ENCODE results near the gene DCC.

DCC gene

GRCh38 chr18:53442415-53442783 is 1102.4 kb downstream of the DCC start:
- Histone ChIP-seq H3K79me2 (ENCODE audit: low read length) (no peaks in the 10 kb centered on the region), H3K36me3 (replicated peaks; ENCODE audit: insufficient read depth, low read length) (no peaks in the 10 kb centered on the region)

GRCh38 chr18:53443336-53443735 is 1103.3 kb downstream of the DCC start:
- Histone ChIP-seq H3K79me2 (ENCODE audit: low read length) (no peaks in the 10 kb centered on the region), H3K9ac (ENCODE audit: low read length) (no peak overlapping the region), H3K27me3 (replicated peaks; ENCODE audit: insufficient read depth, low read length) (no peaks in the 10 kb centered on the region), H2AFZ (ENCODE audit: low read length) (no peak overlapping the region), H4K20me1 (ENCODE audit: insufficient read depth, low read length) (no peaks in the 10 kb centered on the region), H3K36me3 (replicated peaks; ENCODE audit: insufficient read depth, low read length) (no peaks in the 10 kb centered on the region), H3K9me2 (replicated peaks; ENCODE audit: insufficient read depth, low read length) (no peaks in the 10 kb centered on the region), H3F3A (ENCODE audit: insufficient read depth, low read length) (no peaks in the 10 kb centered on the region), H3K4me3 (ENCODE audit: low read length) (no peak overlapping the region), H3K4me1 (ENCODE audit: low read length) (no peaks in the 10 kb centered on the region), H3K9me3 (replicated peaks; ENCODE audit: insufficient read depth, low read length) (no peaks in the 10 kb centered on the region), H3K4me2 (ENCODE audit: low read depth, low read length) (no peak overlapping the region), H3K27ac (ENCODE audit: low read length) (no peak overlapping the region)
- TF ChIP-seq EZH2 (optimal IDR thresholded peaks at IDR 0.05; ENCODE audit: low read depth, low read length) (no peak), EZH2phosphoT487 (IDR thresholded peaks at IDR 0.05; ENCODE audit: low read length) (no peak)
- no peak for DNase-seq

More at GRCh38 chr18:53442415-53442783, 1102.4 kb downstream of the DCC start:
- Histone ChIP-seq H3K9me2 (replicated peaks; ENCODE audit: insufficient read depth, low read length) (no peaks in the 10 kb centered on the region), H3K4me2 (ENCODE audit: low read depth, low read length) (no peak overlapping the region), H3K9ac (ENCODE audit: low read length) (no peak overlapping the region), H3K4me1 (ENCODE audit: low read length) (no peaks in the 10 kb centered on the region), H3K9me3 (replicated peaks; ENCODE audit: insufficient read depth, low read length) (no peaks in the 10 kb centered on the region), H3K4me3 (ENCODE audit: low read length) (no peak overlapping the region), H3F3A (ENCODE audit: insufficient read depth, low read length) (no peaks in the 10 kb centered on the region), H4K20me1 (ENCODE audit: insufficient read depth, low read length) (no peaks in the 10 kb centered on the region), H3K27ac (ENCODE audit: low read length) (no peak overlapping the region), H3K27me3 (replicated peaks; ENCODE audit: insufficient read depth, low read length) (no peaks in the 10 kb centered on the region), H2AFZ (ENCODE audit: low read length) (no peak overlapping the region)
- no peak for DNase-seq
- TF ChIP-seq CTCF (IDR thresholded peaks at IDR 0.05; ENCODE audit: low read length) (no peak), EZH2phosphoT487 (IDR thresholded peaks at IDR 0.05; ENCODE audit: low read length) (no peak), EZH2 (optimal IDR thresholded peaks at IDR 0.05; ENCODE audit: low read depth, low read length) (no peak)

GRCh38 chr18:53443831-53444230 is 1103.8 kb downstream of the DCC start:
- no peak for TF ChIP-seq EZH2phosphoT487 (IDR thresholded peaks at IDR 0.05; ENCODE audit: low read length)
- TF ChIP-seq EZH2 (optimal IDR thresholded peaks at IDR 0.05; ENCODE audit: low read depth, low read length) = no peak
- no peak for TF ChIP-seq CTCF (IDR thresholded peaks at IDR 0.05; ENCODE audit: low read length)
- Histone ChIP-seq H3K9me2 (replicated peaks; ENCODE audit: insufficient read depth, low read length) (no peaks in the 10 kb centered on the region), H4K20me1 (ENCODE audit: insufficient read depth, low read length) (no peaks in the 10 kb centered on the region), H3K9ac (ENCODE audit: low read length) (no peak overlapping the region), H3K4me3 (ENCODE audit: low read length) (no peak overlapping the region), H3K36me3 (replicated peaks; ENCODE audit: insufficient read depth, low read length) (no peaks in the 10 kb centered on the region), H2AFZ (ENCODE audit: low read length) (no peak overlapping the region), H3K79me2 (ENCODE audit: low read length) (no peaks in the 10 kb centered on the region), H3K27ac (ENCODE audit: low read length) (no peak overlapping the region), H3F3A (ENCODE audit: insufficient read depth, low read length) (no peaks in the 10 kb centered on the region), H3K9me3 (replicated peaks; ENCODE audit: insufficient read depth, low read length) (no peaks in the 10 kb centered on the region), H3K4me2 (ENCODE audit: low read depth, low read length) (no peak overlapping the region), H3K27me3 (replicated peaks; ENCODE audit: insufficient read depth, low read length) (no peaks in the 10 kb centered on the region), H3K4me1 (ENCODE audit: low read length) (no peaks in the 10 kb centered on the region)
- DNase-seq = no peak

- no peaks in the 10 kb centered on the region for H3K9me2 ChIP-seq (replicated peaks; ENCODE audit: insufficient read depth, low read length)
- no peak for TF ChIP-seq CTCF (IDR thresholded peaks at IDR 0.05; ENCODE audit: low read length)
- TF ChIP-seq EZH2 (optimal IDR thresholded peaks at IDR 0.05; ENCODE audit: low read depth, low read length) = no peak
- no peak for TF ChIP-seq EZH2phosphoT487 (IDR thresholded peaks at IDR 0.05; ENCODE audit: low read length)
- H3K27me3 ChIP-seq (replicated peaks; ENCODE audit: insufficient read depth, low read length) = no peaks in the 10 kb centered on the region
- H3K4me2 ChIP-seq (ENCODE audit: low read depth, low read length) = no peak overlapping the region
- H3K36me3 ChIP-seq (replicated peaks; ENCODE audit: insufficient read depth, low read length) = no peaks in the 10 kb centered on the region
- H3K79me2 ChIP-seq (ENCODE audit: low read length) = no peaks in the 10 kb centered on the region
- no peak overlapping the region for H3K27ac ChIP-seq (ENCODE audit: low read length)
- no peak overlapping the region for H2AFZ ChIP-seq (ENCODE audit: low read length)
- H3F3A ChIP-seq (ENCODE audit: insufficient read depth, low read length) = no peaks in the 10 kb centered on the region
- H3K9ac ChIP-seq (ENCODE audit: low read length) = no peak overlapping the region
- H3K4me3 ChIP-seq (ENCODE audit: low read length) = no peak overlapping the region
- no peaks in the 10 kb centered on the region for H4K20me1 ChIP-seq (ENCODE audit: insufficient read depth, low read length)
- H3K9me3 ChIP-seq (replicated peaks; ENCODE audit: insufficient read depth, low read length) = no peaks in the 10 kb centered on the region
- no peak for DNase-seq
- no peaks in the 10 kb centered on the region for H3K4me1 ChIP-seq (ENCODE audit: low read length)
These were observed 1111.9 kb downstream of the DCC start for GRCh38 chr18:53451902-53452301.

All from MM.1S (cell line).